ENCODE data around the gene PTPRF.

The PTPRF gene

GRCh38 chr1:43513471-43514173 is 17.1 kb upstream of the PTPRF start:
- ATAC-seq (no peak), DNase-seq (no peak)

- no peak for ATAC-seq
- DNase-seq = no peak
Measured at GRCh38 chr1:43518935-43519686, 11.6 kb upstream of the PTPRF start.

- DNase-seq (no peak), ATAC-seq (no peak)
Measured at GRCh38 chr1:43520100-43520778, 10.4 kb upstream of the PTPRF start.

GRCh38 chr1:43521078-43521477 is 9.6 kb upstream of the PTPRF start:
- ATAC-seq = no peak

GRCh38 chr1:43521756-43522155 is 8.9 kb upstream of the PTPRF start:
- no peak for DNase-seq
- ATAC-seq = no peak

More at GRCh38 chr1:43521078-43521477, 9.6 kb upstream of the PTPRF start:
- DNase-seq = no peak

- no peak for DNase-seq
- no peak for ATAC-seq
Measured at GRCh38 chr1:43522431-43522775, 8.3 kb upstream of the PTPRF start.

GRCh38 chr1:43522776-43523480 is 7.8 kb upstream of the PTPRF start:
- DNase-seq = no peak
- no peak for ATAC-seq

- ATAC-seq (no peak), DNase-seq (no peak)
Measured at GRCh38 chr1:43524804-43525203, 5.9 kb upstream of the PTPRF start.

- ATAC-seq (no peak), DNase-seq (no peak)
Measured at GRCh38 chr1:43526002-43526401, 4.7 kb upstream of the PTPRF start.

- DNase-seq (no peak), ATAC-seq (no peak)
Measured at GRCh38 chr1:43527111-43527878, 3.4 kb upstream of the PTPRF start.

GRCh38 chr1:43529206-43529731 is 1.4 kb upstream of the PTPRF start:
- ATAC-seq = peak; percentile 66
- peak; percentile 85 for DNase-seq

- DNase-seq = no peak
- ATAC-seq = no peak
Measured at GRCh38 chr1:43531107-43531905, 623 bp downstream of the PTPRF start.

GRCh38 chr1:43531906-43532584 is 1.4 kb downstream of the PTPRF start:
- DNase-seq (no peak), ATAC-seq (no peak)

- no peak for ATAC-seq
Measured at GRCh38 chr1:43532716-43533115, 2.0 kb downstream of the PTPRF start.

GRCh38 chr1:43533584-43533983 is 2.9 kb downstream of the PTPRF start:
- no peak for ATAC-seq
- no peak for DNase-seq

More at GRCh38 chr1:43532716-43533115, 2.0 kb downstream of the PTPRF start:
- DNase-seq = no peak

GRCh38 chr1:43534256-43534655 is 3.6 kb downstream of the PTPRF start:
- DNase-seq (no peak), ATAC-seq (no peak)

GRCh38 chr1:43536196-43536863 is 5.6 kb downstream of the PTPRF start:
- no peak for ATAC-seq
- DNase-seq = no peak

GRCh38 chr1:43536864-43537358 is 6.2 kb downstream of the PTPRF start:
- no peak for DNase-seq
- no peak for ATAC-seq

GRCh38 chr1:43537423-43538142 is 6.9 kb downstream of the PTPRF start:
- ATAC-seq = no peak
- DNase-seq = no peak
